CD4-positive, alpha-beta T cell treated with Interferon gamma for 1 hour (primary cell): ENCODE measurements around the gene AP3D1.

Experiments
- DNase-seq: peaks from one replicate; pipeline ENCODE4 v3.0.0-alpha.2; 2020

AP3D1 gene

DNA sequence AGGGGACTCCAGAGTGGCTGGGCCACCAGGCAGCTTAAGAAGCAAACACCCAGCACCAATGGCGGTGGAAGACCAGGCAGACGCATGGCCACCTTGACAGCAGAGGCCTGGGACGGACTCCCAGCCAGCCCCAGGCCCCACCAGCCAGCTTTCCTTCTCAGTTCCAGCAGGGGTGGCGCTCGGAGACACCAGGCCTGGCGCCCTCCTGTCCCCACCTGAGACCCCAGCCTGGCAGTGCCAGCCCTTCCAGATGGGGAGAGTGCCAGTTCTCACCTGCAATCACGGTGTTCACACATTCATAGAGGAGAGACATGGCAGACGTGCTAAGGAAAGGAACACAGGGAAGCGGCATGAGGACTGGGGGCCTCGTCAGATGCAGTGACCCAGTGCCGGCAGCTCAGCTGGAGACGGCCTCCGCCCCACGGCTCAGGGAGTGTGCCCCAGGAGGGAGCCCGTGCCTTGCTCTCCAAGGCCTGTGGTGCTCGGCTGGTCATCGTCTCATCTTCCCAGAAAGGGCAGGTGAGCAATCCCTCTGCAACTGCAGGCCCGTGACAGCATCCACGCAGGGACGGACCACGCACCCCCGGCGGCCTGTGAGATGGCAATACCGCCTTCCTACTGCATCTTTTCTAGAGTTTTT, 24.4 kb downstream of the AP3D1 start:
- no peak for DNase-seq

DNA sequence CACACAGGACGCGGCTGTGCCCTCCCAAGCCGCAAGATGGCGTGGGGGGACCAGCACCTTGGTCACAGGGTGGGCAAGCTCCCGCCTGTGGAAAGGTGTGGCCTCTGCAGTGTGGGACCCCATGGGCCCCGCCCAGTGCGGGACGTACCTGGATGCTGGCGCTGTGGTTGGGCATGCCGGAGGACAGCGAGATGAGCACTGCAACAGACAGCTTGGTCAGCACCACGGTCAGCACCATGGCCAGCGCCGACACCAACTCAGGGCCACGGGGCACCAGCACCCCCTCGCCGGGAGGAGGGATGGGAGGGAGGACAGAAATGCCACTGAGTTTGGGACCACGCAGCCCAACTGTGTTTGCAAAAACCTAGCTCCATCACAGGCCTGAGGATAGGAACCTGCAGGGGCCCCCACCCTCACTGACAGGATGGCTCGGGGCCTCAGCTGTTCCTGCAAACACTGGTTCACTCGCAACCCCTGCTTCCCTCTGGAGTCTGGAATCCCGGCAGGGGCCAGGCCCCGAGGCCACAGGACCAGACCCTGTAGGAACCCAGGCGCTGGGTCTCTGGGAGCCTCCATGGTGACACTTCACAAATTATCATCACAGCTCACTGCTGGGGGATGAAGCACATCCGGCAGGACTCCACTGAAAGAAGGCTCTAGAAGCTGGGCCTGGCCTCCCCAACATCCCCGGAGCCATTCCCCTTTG, 27.5 kb downstream of the AP3D1 start:
- DNase-seq: no peak

DNA sequence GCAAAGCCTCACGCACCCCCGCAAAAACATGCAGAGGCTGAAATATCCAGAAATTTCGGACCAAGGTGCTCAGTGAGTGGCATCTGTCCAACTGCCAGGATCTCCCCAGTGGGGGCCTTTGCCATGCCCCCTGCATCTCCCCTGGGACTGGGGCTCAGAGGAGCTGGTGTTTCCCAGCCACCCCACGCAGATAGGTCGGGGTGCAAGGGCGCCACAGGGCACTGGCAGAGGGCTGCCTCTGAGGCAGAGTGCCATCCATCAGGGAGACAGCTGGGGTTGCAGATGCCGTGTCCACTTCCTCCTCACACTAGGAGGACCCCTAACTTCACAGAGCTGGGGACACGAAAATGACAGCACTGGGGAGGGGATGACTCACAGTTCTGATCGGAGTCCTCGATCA, 28.4 kb downstream of the AP3D1 start:
- no peak for DNase-seq

DNA sequence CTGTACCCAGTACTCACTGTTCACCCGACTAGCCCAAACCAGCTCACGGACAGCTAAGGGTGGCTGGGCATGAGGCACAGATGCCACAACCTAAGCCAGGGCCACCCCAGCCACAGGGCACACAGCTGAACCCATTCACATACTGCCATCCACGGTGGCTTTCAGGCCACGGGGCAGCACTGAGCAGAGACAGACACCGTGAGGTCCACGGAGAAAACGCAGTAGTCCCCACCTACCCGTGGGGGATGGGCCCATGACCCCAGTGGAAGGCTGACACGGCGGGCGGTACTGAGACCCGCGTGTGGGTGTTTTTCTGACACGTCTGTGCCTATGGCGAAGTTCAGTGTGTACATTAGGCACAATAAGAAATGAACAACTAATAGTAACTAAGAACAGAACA, 29.1 kb downstream of the AP3D1 start:
- DNase-seq: no peak

DNA sequence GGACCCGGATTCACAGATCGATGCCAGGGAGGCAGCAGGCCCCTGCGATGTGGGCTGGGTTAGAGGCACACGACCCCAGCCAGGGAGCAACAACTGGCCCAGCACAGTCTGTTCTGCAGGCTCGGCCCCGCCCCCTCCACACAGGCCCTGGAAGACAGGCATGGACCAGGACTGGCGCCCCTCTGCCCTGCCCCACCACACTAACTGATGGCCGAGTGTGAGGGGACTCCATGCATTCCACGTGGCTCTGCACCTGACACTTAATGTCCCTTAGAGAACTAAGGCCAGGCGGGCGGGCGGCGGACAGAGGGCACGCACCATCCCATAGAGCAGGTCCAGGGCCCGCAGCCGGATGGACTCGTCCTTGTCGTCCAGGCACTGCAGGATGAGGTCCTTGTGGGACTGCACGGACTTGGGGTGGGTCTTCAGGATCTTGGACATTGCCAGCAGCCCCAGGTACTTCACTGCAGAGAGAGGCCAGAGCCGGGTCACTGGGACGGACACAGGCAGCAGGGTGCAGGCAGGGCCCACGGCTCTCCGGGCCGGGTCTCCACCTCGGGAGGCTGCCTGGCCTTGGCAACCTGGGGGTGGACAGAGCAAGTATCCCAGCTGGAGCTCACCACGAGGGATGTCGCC, 29.8 kb downstream of the AP3D1 start:
- DNase-seq: no peak

DNA sequence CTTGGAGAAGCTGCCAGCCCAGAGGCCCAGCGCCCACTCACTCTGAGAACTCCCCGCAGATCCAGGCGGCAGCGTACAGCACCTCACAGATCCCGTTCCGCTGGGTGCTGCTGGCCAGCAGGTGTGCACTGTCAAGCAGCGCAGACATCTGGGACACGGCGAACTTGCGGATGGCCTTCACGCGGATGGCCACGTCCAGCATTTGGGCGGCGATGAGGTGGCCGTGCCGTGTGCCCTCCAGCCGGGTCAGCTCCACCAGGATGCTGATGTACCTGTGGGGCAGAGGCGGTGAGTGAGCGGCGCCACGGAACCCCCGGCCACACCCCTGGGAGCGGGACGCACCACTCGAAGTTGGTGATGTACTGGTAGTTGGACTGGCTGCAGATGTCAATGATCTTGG, 30.5 kb downstream of the AP3D1 start:
- no peak for DNase-seq

DNA sequence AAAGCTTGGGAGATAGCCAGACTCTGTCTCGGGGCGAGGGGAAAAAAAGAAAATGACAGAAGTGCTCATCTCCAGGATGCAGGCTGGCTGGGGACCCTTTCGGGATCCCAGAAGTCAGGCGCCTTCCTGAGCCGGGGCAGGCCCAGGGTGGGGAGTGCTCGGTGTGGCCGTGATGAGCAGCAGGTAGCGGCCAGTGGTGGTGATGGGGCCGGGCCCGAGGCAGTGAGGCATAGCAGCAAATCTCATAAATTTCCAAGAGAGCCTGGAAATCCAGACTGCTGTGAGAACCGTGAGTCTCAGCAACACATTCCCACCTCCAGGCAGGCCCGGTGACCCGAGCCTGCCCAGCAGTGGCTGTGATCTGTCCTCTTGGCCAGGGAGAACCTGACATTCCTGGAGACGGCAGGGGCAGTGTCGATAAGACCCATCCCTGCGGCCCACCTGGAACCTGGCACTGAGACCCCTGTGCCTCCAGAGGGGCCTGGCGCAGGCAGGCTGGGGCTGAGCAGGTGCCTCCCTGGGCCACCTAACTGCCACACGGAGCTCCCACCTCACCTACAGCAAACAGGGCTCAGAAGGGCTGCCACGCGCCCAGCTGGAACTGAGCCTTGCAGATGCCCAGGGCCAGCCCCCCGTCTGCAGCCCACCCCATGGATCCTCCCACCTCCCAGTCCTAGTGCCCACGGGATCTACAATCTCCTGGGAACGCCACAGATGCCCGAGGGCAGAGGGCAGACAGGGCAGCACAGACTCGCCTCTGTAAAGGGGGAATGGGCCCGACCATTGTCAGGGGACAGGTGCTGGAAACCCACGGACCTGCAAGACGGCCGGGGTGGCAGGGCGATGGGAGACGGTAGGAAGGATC, 31.2 kb downstream of the AP3D1 start:
- DNase-seq: no peak

DNA sequence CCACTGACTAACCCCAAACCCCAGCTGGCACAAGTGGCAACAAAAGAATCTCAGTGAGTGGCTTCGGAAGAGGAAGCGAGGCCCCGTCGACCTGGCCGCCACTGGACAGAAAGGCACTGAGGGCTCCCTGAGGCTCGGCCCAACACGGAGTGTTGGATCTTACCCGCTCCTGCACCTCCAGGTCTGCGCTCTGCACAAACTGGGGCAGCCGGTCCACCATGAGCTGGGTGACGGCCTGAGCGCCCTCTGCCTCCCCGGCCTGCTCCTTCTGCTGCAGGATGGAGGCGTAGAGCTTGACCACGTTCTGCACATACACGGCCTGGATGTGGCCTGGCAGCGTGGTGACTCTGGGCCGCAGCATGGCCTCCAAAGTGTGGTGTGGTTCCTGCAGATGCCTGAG, 32.9 kb downstream of the AP3D1 start:
- DNase-seq: no peak

DNA sequence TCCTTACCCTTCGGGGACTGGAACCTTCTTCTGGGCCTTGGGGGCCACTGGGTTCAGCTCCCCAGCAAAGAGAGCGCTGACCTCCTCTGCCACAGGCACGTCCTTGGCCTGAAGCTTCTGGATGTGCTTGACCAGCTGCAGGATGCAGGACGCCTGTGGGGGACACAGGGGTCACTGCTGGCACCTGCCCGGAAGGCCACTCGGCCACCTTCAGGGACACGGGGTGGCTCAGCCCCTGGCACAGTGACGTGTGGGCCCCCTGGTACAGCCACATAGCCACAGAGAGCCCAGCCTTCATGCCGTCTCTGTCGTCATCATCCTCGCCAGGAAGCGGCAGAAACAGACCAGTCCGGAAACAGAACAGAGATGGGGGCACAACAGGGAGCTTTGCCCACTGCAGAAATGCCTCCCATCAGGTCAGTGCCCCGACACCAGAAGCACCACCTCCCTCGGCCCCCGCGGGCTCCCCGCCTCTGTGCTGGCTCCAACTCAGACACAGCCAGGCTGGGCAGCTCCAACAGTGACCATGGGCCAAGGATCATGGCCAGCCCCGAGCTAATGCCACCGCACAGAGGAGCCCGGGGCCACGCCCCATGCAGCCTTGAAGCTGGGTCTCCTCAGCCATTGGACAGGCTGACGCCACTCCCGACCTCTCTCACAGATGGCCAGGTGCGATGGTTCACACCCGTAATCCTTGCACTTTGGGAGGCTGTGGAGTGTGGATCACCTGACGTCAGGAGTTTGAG, 34.0 kb downstream of the AP3D1 start:
- DNase-seq: no peak

DNA sequence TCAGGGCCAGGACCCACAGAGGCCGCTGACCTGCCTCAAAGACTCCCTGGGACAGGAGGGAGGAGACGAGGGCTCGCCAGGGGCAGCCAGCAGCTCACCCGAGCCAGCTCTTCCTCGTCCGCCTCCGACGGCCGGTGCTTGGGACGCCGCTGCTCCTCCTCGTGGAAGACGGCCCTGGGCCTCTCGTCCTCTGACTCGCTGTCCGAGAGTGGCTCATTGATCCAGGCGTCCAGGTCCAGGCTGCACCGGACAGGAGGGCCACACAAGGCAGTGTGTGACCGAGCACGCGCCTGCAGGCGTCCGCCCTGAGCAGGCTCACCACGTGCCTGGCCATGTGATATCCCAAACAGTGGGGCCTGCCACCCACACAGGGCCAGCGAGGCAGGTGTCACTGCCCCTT, 34.9 kb downstream of the AP3D1 start:
- no peak for DNase-seq

DNA sequence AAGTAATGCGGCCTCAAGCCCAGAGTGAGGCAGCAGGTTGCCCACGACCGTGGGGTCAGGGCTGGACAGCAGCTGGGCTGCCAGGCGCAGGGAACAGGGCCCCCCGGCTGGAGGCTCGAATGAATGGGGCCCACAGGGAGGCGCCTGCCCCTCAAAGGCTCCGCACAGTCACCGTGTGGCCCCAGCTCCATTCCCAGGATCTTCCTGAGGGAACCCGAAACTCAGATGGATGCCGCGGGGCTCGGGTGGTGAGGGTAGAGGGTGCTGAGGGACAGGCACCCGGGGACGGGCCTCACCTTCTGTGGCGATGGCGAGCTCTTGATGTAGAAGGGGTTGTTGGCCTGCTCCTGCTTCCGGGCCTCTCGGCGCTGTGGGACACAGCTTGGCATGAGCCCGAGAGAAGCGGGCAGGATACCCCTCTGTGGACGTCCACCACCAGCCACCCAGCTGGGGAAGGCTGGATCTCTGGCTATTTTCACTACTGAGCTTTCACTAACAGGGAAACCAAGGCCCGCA, 35.4 kb downstream of the AP3D1 start:
- no peak for DNase-seq

DNA sequence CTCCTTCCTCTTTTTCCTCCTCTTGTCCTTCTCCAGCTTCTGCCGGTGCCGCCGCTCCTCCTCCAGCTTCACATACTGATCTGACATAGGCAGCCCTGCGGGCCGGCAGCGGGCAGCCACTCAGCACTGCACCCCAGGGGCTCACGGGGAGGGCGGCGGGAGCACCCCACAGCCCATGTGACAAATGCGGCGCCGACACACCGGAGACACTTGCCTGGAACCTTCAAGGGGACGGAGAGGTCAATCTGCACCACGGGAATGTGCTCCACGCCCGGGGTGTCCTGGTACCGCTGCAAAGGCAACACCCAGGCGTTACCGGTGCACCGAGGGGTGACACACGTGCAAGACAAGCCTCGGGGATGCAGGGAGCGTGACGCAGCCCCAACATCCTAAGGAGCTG, 36.0 kb downstream of the AP3D1 start:
- DNase-seq: no peak

DNA sequence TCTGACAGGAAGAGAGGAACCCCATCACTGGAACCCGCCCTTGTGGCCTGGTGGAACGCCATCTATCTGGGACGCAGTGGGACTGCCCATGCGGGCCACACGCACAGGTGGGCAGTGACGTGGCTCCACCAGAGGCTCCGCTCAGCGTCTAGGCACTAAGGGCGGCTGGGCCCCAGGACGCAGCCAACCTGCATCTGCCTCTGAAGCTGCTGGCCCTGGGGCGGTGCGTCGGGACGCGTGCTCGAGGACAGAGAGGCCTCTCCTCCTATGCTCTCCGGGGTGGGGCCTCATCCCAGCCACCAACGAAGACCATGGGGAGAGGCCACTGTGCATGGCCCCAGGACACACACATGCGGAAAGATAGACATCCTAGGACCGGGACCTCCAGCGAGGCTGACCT, 36.5 kb downstream of the AP3D1 start:
- DNase-seq: no peak

DNA sequence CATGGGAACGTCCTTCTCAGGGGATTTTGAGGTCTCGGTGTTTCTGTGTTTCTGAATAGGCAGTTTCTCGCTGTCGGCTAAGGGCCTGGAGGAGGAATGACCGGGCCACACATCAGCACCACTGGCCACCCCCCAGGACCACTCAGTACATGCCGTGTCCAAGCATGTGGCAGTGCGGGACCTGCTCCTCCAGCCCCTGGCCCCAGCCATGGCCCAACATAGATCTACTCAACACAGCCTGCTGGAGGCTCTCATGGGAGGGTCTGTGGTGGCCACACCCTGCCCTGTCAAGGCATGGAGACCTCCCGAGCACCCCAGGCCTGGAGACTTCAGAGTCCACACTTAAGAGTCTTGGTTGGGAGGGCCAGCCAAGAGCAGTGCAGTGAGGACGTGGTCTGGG, 37.1 kb downstream of the AP3D1 start:
- DNase-seq: no peak

DNA sequence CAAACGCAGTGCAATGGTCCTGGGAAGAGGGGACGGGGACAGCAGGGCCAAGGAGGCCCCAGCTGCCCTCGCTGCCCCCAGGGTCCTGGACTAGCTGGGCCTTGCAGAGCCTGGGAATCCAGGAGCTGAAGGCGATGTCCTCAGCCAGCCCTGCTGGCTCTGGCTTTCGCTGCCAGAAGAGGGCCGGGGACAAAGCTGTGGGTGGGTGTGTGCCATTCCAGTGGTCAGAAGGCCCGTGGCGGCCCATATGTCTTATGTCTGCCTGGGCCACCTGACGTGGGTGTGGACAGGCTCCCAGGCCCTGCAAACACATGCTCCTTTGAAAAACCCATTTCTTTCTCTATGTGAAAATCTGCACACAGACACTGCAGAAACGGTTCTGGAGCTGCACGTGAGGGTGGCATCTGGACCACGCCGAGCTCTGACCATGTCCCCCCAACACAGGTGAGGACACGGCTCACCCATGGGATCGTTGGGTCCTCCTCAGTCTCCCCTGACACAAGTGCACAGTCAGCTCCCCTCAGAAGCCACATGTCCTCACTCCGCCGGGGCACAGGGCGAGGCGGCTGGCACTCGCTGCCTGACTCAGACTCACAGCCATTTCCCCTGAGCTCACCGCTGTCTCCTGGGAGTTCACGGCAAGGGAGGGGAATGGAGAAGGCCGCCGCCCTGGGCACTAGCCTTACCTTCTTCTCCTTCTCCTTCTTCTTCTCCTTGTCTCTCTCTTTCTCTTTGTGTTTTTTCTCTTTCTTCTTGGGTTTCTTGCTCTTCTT, 37.7 kb downstream of the AP3D1 start:
- DNase-seq: no peak

DNA sequence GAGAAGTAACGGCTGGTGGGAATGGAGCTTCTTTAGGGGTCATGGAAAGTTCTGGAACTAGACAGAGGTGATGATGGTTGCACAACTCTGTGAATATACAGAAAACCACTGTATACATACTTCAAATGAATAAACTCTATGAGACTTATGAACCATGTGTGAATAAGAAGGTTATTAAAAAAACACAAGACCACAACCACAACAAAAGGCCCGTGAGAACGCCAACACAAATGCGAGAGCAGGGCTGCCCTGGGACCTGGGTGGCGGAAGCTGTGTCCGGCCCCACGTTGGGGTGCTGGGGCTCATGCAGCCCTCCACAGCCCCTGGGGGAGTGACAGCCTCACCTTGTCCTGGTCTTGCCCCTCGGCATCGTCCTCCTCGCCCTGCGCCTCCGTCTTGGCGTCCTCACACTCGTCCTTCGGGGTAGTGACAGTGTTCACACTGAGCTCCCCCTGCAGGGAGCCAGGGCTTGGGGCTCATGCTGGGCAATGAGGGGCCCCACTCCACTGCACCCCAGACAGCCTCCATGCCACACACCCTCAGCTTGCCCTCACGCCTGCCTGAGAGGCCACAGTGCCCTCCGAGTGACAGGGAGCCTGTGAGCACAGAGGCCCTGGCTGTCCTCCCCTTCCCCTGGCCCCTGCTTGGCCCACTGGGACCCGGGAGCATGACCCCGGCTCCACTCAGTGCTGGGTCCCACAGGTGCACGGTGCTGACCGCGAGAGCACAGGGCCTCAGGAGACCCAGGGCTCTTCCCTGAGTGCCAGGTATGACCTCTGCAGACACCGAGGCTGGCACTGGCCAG, 38.6 kb downstream of the AP3D1 start:
- no peak for DNase-seq

DNA sequence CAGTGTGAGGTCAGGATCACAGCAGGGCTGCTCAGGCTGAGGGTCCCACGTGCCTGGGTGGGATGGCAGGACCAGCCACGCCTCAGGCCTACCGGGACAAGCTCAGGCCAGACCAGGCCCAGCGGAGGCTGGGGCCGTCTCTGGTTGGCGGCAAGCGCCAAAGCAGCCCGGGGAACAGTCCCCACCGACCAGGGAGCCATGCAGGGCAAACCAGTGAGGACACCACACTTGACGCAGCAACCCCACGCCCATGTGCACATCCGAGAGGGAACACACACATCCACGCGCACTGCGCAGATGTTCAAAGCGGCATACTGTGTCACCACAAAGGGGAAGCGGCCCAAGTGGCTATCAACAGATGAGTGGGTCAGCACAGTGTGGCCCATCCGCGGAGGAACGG, 39.5 kb downstream of the AP3D1 start:
- DNase-seq: no peak

DNA sequence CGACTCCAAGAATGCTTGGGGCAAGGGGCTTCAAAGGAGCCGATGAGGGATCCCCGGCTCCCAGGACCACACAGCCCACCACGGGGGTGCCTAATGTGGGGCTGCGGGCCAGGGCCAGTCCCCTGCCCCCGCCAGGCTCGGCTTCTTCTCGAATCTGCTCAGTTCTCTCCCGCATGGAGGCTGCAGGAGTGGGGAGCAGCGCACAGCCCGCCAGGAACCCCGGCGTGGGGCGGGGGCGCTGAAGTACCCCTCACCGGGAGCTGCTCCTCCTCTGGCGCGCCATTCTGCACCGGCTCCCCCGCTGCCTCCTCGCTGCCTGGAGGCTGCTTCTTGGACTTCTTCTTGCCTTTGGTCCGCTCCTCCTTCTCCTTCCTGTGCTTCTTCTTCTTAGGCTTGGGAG, 39.9 kb downstream of the AP3D1 start:
- no peak for DNase-seq

DNA sequence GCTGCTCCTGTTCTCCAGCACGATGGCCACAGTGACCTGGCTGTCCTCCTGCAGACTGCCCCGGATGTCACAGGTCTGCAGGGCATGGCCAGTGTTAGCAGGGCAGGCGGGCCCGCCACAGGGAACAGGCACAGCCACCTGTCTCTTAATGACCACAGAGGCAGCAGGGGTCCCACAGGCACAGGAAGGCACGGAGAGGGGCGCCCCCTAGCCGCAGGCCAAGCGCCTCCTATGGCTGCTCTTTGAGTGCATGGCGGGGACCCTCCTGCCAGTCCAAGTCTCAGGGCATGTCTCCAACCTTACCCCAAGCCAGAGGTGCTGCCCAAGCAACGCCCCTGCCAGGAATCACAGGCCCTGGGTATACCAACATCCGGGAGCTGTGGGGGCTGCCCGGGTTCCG, 40.5 kb downstream of the AP3D1 start:
- DNase-seq: no peak

DNA sequence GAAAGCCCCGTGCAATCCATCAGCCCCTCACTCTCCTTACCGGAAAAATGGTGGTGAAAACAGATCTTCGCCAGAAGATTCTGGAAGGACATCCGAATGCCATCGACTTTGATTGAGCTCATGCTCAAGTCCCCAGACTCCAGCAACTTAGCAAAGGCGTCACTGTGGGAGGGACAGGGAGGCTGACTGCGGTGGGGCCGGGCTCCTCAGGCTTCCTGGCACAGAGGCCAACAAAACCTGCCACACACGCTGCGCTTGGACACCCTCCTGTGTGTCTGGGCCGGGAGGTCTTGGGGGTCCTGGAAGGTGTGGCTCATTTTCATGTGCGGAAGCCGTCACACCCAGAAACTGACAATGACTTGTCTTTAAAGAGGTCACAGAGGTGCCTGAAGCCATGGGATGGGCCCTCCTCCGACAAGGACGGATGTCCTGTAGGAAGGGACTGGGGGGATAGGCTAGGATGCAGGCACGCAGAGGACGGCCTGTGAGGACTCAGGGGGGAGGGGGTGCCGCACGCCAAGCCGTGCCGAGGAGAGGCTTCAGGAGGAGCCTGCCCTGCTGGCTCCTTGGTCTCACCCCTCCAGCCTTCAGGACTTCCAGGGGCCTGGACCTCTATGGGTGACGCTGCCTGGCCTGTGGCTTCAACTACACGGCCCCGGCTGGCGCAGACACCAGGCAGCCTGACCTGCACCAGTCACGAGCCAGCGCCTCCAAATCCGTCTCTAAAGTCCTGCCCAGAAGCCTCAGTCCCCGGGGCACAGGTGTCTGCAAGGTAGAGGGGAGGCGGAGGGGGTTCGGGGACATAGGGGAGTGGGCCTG, 42.1 kb downstream of the AP3D1 start:
- no peak for DNase-seq
